Neural cell (in vitro differentiated cells): ENCODE results near the gene LDLRAD3. TPM values are rescaled to one million over a fixed set of nuclear protein-coding genes. Genes with fewer than 3 reads are reported as not detected.

Experiments
- H2AFZ ChIP-seq: fragments of 200-600, 300-800 bp; sonication (generic), shearing (Covaris generic); 2 replicates; pipeline ENCODE4 v1.6.0; 2014; ENCODE audit warnings: low read depth, mild to moderate bottlenecking, antibody characterized with exemption, low read length, moderate library complexity
- H3F3A ChIP-seq: fragments of 200-600 bp; shearing (Covaris generic); 2 replicates; pipeline ENCODE4 v1.6.1; 2016; ENCODE audit warnings: mild to moderate bottlenecking, moderate library complexity, mixed read lengths, antibody characterized with exemption, low read length; ENCODE audit not compliant: insufficient read depth, poor library complexity, severe bottlenecking
- H3K27ac ChIP-seq: fragments of 200-600, 300-800 bp; sonication (generic), shearing (Covaris generic); 2 replicates; pipeline ENCODE4 v1.5.1; 2014; ENCODE audit warnings: mild to moderate bottlenecking, low read length, moderate library complexity
- H3K27me3 ChIP-seq: fragments of 300-800, 200-600 bp; sonication (generic), shearing (Covaris generic); 2 replicates; pipeline ENCODE4 v1.6.0; 2014; ENCODE audit warnings: mild to moderate bottlenecking, low read depth, low read length, moderate library complexity; ENCODE audit not compliant: insufficient read depth
- H3K36me3 ChIP-seq: fragments of 300-800, 200-600 bp; sonication (generic), shearing (Covaris generic); 2 replicates; pipeline ENCODE4 v1.5.1; 2014; ENCODE audit warnings: mild to moderate bottlenecking, antibody characterized with exemption, low read length, moderate library complexity; ENCODE audit not compliant: insufficient read depth
- H3K4me2 ChIP-seq: fragments of 300-800, 200-600 bp; sonication (generic), shearing (Covaris generic); 2 replicates; pipeline ENCODE4 v1.6.0; 2014; ENCODE audit warnings: mild to moderate bottlenecking, low read length
- H3K4me3 ChIP-seq: fragments of 300-800, 200-600 bp; sonication (generic), shearing (Covaris generic); 2 replicates; pipeline ENCODE4 v1.5.1; 2014; ENCODE audit warnings: mild to moderate bottlenecking, low read length, moderate library complexity
- H3K79me2 ChIP-seq: fragments of 200-600 bp; shearing (Covaris generic); replicated peaks from 2 replicates; pipeline ENCODE4 v1.6.0; 2014; ENCODE audit warnings: mild to moderate bottlenecking, low read length, moderate library complexity; ENCODE audit not compliant: insufficient read depth
- H3K9ac ChIP-seq: fragments of 300-800, 200-600 bp; sonication (generic), shearing (Covaris generic); 2 replicates; pipeline ENCODE4 v1.6.1; 2016; ENCODE audit warnings: mild to moderate bottlenecking, low read length, mixed read lengths
- H3K9me2 ChIP-seq: fragments of 200-600 bp; shearing (Covaris generic); 2 replicates; pipeline ENCODE4 v1.6.1; 2016; ENCODE audit warnings: mild to moderate bottlenecking, low read length, mixed read lengths; ENCODE audit not compliant: insufficient read depth
- H3K9me3 ChIP-seq: fragments of 200-600, 300-800 bp; sonication (generic), shearing (Covaris generic); 2 replicates; pipeline ENCODE4 v1.6.1; 2016; ENCODE audit warnings: mild to moderate bottlenecking, mixed run types, low read length, moderate library complexity, mixed read lengths
- H4K20me1 ChIP-seq: fragments of 200-600 bp; shearing (Covaris generic); 2 replicates; pipeline ENCODE4 v1.6.1; 2016; ENCODE audit warnings: mild to moderate bottlenecking, mixed run types; ENCODE audit not compliant: insufficient read depth
- EP300 ChIP-seq: fragments of 450-650 bp; conservative IDR thresholded peaks from 2 replicates; pipeline ENCODE4 v1.6.1; 2014; ENCODE audit warnings: antibody characterized with exemption, mild to moderate bottlenecking, moderate library complexity; ENCODE audit not compliant: poor library complexity, severe bottlenecking
- EZH2 ChIP-seq: fragments of 200-600, 300-800 bp; shearing (Covaris generic), sonication (generic); IDR thresholded peaks from 2 replicates; pipeline ENCODE4 v1.6.1; 2014; ENCODE audit warnings: antibody characterized with exemption, low read length, borderline replicate concordance, mild to moderate bottlenecking; ENCODE audit not compliant: insufficient read depth, poor library complexity, severe bottlenecking
- MXI1 ChIP-seq: fragments of 450-650 bp; conservative IDR thresholded peaks from 2 replicates; pipeline ENCODE4 v1.6.1; 2014; ENCODE audit warnings: antibody characterized with exemption, mild to moderate bottlenecking; ENCODE audit not compliant: poor library complexity, severe bottlenecking
- POLR2AphosphoS5 ChIP-seq: IDR thresholded peaks from 2 replicates; pipeline ENCODE4 v1.6.1; 2012
- RAD21 ChIP-seq: fragments of 450-650 bp; conservative IDR thresholded peaks from 2 replicates; pipeline ENCODE4 v1.6.1; 2014; ENCODE audit warnings: antibody characterized with exemption, mild to moderate bottlenecking, moderate library complexity
- SMC3 ChIP-seq: fragments of 450-650 bp; conservative IDR thresholded peaks from 2 replicates; pipeline ENCODE4 v1.6.1; 2014; ENCODE audit warnings: antibody characterized with exemption, mild to moderate bottlenecking, moderate library complexity; ENCODE audit not compliant: poor library complexity
- TAF1 ChIP-seq: IDR thresholded peaks from 2 replicates; pipeline ENCODE4 v1.6.1; 2012; ENCODE audit warnings: low read depth
- polyA plus RNA-seq: library from polyadenylated mRNA; depleted of rRNA; stranded (reverse); fragments of >200 nt; gene quantifications from 2 replicates; pipeline ENCODE4 v1.2.3, GENCODE V29; 2014
- TF ChIP-seq, protein P1 (sequence below): IDR thresholded peaks from 2 replicates; pipeline ENCODE4 v1.6.1; 2012; ENCODE audit warnings: borderline replicate concordance
- TF ChIP-seq, protein P2 (sequence below): fragments of 450-650 bp; IDR thresholded peaks from 2 replicates; pipeline ENCODE4 v1.5.1; 2014; ENCODE audit warnings: antibody characterized with exemption, mild to moderate bottlenecking, moderate library complexity; ENCODE audit not compliant: poor library complexity, severe bottlenecking

Gene LDLRAD3
- polyA plus RNA-seq, 1 donor from 2014 or later, result 3.5 TPM

DNA sequence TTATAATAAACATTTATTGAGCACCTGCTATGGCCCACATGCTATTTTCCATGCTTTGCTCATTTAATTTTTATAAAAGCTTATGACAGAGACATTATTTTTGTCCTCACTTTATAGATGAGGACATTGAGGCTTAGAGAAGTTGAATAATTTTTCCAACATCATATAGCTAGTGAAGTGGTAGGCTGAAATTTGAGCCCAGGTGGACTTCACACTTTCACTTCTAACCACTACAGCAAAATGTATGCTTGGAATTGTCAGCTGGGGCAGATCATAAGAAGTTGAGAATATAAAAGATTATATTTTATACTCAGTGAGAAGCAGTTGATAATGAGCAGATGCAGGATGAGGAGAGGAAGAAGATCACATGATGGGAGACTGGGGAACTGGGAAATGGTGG lies 146.1 kb downstream of the LDLRAD3 start:
- H3K36me3 ChIP-seq, result no peaks in the 10 kb centered on the region
- H3K27ac ChIP-seq, result no peak overlapping the region
- H3K4me2 ChIP-seq, result no peak overlapping the region
- H4K20me1 ChIP-seq, result no peaks in the 10 kb centered on the region
- no peaks in the 10 kb centered on the region for H3F3A ChIP-seq
- H2AFZ ChIP-seq, result no peak overlapping the region
- no peaks in the 10 kb centered on the region for H3K79me2 ChIP-seq
- H3K27me3 ChIP-seq, result no peaks in the 10 kb centered on the region
- H3K4me3 ChIP-seq, result no peak overlapping the region
- no peaks in the 10 kb centered on the region for H3K9me3 ChIP-seq
- no peak overlapping the region for H3K9ac ChIP-seq
- H3K9me2 ChIP-seq, result no peaks in the 10 kb centered on the region
- TF ChIP-seq MXI1, result no peak
- no peak for TF ChIP-seq POLR2AphosphoS5
- no peak for TF ChIP-seq EZH2
- no peak for TF ChIP-seq SMC3
- TF ChIP-seq, protein P1, sequence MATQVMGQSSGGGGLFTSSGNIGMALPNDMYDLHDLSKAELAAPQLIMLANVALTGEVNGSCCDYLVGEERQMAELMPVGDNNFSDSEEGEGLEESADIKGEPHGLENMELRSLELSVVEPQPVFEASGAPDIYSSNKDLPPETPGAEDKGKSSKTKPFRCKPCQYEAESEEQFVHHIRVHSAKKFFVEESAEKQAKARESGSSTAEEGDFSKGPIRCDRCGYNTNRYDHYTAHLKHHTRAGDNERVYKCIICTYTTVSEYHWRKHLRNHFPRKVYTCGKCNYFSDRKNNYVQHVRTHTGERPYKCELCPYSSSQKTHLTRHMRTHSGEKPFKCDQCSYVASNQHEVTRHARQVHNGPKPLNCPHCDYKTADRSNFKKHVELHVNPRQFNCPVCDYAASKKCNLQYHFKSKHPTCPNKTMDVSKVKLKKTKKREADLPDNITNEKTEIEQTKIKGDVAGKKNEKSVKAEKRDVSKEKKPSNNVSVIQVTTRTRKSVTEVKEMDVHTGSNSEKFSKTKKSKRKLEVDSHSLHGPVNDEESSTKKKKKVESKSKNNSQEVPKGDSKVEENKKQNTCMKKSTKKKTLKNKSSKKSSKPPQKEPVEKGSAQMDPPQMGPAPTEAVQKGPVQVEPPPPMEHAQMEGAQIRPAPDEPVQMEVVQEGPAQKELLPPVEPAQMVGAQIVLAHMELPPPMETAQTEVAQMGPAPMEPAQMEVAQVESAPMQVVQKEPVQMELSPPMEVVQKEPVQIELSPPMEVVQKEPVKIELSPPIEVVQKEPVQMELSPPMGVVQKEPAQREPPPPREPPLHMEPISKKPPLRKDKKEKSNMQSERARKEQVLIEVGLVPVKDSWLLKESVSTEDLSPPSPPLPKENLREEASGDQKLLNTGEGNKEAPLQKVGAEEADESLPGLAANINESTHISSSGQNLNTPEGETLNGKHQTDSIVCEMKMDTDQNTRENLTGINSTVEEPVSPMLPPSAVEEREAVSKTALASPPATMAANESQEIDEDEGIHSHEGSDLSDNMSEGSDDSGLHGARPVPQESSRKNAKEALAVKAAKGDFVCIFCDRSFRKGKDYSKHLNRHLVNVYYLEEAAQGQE, result no peak
- TF ChIP-seq EP300, result no peak
- no peak for TF ChIP-seq TAF1
- no peak for TF ChIP-seq RAD21
- TF ChIP-seq, protein P2, sequence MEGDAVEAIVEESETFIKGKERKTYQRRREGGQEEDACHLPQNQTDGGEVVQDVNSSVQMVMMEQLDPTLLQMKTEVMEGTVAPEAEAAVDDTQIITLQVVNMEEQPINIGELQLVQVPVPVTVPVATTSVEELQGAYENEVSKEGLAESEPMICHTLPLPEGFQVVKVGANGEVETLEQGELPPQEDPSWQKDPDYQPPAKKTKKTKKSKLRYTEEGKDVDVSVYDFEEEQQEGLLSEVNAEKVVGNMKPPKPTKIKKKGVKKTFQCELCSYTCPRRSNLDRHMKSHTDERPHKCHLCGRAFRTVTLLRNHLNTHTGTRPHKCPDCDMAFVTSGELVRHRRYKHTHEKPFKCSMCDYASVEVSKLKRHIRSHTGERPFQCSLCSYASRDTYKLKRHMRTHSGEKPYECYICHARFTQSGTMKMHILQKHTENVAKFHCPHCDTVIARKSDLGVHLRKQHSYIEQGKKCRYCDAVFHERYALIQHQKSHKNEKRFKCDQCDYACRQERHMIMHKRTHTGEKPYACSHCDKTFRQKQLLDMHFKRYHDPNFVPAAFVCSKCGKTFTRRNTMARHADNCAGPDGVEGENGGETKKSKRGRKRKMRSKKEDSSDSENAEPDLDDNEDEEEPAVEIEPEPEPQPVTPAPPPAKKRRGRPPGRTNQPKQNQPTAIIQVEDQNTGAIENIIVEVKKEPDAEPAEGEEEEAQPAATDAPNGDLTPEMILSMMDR, result no peak

DNA sequence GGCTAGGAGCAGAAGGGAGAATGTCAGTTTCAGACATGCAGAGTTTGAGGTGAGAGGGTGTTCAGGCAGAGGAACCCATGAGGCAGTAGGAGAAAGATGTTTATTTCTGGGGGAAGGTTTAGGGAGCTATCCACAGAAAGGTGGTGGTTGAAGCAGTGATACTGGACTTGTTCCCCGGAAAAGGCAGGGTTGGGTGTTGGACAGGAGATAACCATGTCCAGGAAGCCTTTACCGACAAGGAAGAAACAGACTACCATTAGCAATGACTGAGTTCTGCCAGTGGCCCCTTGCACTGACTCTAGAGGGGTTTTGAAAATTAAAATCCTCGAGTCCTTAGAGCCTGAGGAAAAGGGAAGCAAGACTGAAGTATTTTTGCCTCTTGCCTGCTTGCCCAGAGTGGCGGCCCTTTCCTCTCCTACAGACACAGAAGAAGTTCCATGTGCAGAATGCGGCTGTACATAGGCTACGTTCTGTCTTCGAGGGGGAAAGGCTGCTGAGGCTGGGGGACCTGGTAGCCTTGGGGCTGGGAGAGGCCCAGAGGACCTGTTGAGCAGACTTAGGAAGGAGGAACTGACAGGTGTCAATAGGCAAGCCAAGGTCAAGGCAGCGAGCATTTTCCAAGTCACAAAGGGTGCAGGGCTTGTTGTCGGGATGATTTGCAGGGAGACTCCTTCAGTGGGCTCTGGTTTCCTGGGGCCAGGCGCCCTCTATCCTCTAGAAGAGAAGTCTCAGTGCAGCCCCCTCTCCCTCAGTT lies 146.7 kb downstream of the LDLRAD3 start:
- Histone ChIP-seq H3K27ac (no peak overlapping the region), H3K9me3 (no peaks in the 10 kb centered on the region), H3K9me2 (no peaks in the 10 kb centered on the region), H3K79me2 (no peaks in the 10 kb centered on the region), H3F3A (no peaks in the 10 kb centered on the region), H3K36me3 (no peaks in the 10 kb centered on the region), H3K9ac (no peak overlapping the region), H4K20me1 (no peaks in the 10 kb centered on the region), H3K27me3 (no peaks in the 10 kb centered on the region), H3K4me3 (no peak overlapping the region), H2AFZ (no peak overlapping the region), H3K4me2 (no peak overlapping the region)
- TF ChIP-seq SMC3 (no peak), EZH2 (no peak), TAF1 (no peak), EP300 (no peak), RAD21 (no peak), POLR2AphosphoS5 (no peak), MXI1 (no peak)
- TF ChIP-seq, protein P1, result no peak
- TF ChIP-seq, protein P2, result no peak
